GM12864 (cell line): ENCODE results near the gene SLIT1.

Source experiments
- DNase-seq: peaks from one replicate; pipeline ENCODE4 v3.0.0-alpha.2; 2011; ENCODE audit warnings: low read depth
- H3K4me3 ChIP-seq: 2 replicates; pipeline ENCODE4 v1.5.1; 2011; ENCODE audit warnings: mild to moderate bottlenecking, low read depth, low read length, control low read depth
- TF ChIP-seq, protein P1 (sequence below): IDR thresholded peaks from 2 replicates; pipeline ENCODE4 v1.5.1; 2011; ENCODE audit warnings: low read depth, mild to moderate bottlenecking, moderate library complexity, low read length, control low read depth, inconsistent platforms; ENCODE audit errors: missing control alignments

Gene SLIT1

GRCh38 chr10:97025613-97026242, 160.0 kb downstream of the SLIT1 start:
- no peak overlapping the region for H3K4me3 ChIP-seq
- peak; percentile 46 for DNase-seq
- TF ChIP-seq, protein P1, sequence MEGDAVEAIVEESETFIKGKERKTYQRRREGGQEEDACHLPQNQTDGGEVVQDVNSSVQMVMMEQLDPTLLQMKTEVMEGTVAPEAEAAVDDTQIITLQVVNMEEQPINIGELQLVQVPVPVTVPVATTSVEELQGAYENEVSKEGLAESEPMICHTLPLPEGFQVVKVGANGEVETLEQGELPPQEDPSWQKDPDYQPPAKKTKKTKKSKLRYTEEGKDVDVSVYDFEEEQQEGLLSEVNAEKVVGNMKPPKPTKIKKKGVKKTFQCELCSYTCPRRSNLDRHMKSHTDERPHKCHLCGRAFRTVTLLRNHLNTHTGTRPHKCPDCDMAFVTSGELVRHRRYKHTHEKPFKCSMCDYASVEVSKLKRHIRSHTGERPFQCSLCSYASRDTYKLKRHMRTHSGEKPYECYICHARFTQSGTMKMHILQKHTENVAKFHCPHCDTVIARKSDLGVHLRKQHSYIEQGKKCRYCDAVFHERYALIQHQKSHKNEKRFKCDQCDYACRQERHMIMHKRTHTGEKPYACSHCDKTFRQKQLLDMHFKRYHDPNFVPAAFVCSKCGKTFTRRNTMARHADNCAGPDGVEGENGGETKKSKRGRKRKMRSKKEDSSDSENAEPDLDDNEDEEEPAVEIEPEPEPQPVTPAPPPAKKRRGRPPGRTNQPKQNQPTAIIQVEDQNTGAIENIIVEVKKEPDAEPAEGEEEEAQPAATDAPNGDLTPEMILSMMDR, result peak; percentile 86

- DNase-seq, result no peak
- no peak overlapping the region for H3K4me3 ChIP-seq
- TF ChIP-seq, protein P1, result no peak
These were observed 161.3 kb downstream of the SLIT1 start for GRCh38 chr10:97024168-97025073.

GRCh38 chr10:97023401-97024167, 162.2 kb downstream of the SLIT1 start:
- no peak overlapping the region for H3K4me3 ChIP-seq
- TF ChIP-seq, protein P1, result no peak
- DNase-seq, result no peak

DNA sequence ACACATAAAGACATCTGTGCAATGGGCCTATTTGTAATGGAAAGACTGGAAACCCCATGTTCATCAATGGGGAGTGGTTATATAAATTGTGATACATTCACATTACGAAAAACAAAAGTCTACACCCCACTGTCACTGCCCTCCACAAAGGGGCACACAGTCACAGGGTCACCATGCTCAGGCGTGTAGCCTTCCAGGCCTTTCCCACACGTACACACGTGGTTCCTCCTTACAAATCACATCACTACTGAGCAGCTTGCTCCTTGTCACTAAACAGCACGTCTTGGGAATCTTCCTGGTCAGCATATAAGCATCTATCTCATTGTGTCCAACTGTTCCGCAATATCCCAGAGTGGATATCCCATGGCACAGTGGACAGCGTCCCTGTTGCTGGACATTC, 163.1 kb downstream of the SLIT1 start:
- TF ChIP-seq, protein P1, result no peak
- H3K4me3 ChIP-seq, result no peak overlapping the region
- DNase-seq, result no peak

- DNase-seq, result no peak
- TF ChIP-seq, protein P1, result no peak
- no peak overlapping the region for H3K4me3 ChIP-seq
These were observed 165.0 kb downstream of the SLIT1 start for GRCh38 chr10:97020452-97021400.
